Measurements from ENCODE around the gene LGSN.
"Not testable (repeated sequence)": the region's sequence is repeated elsewhere in the genome, so short reads cannot be mapped to it uniquely, and the experiment has no call there.

The LGSN gene

GRCh38 chr6:63236398-63236817 lies 83.4 kb downstream of the LGSN start:
- DNase-seq, result no peak

GRCh38 chr6:63230511-63230910 lies 89.3 kb downstream of the LGSN start:
- DNase-seq, result not testable (repeated sequence)

GRCh38 chr6:63230027-63230426 lies 89.8 kb downstream of the LGSN start:
- DNase-seq, result not testable (repeated sequence)

- DNase-seq, result not testable (repeated sequence)
Observed at GRCh38 chr6:63227928-63228894, 91.6 kb downstream of the LGSN start.

GRCh38 chr6:63225987-63226386 lies 93.8 kb downstream of the LGSN start:
- not testable (repeated sequence) for DNase-seq
